Thoracic aorta (tissue), 2 donors: ENCODE results near the gene CRTAC1. TPM values are rescaled to one million over a fixed set of nuclear protein-coding genes. Genes with fewer than 3 reads are reported as not detected.

Source experiments
- ATAC-seq: fragments of 150-250 bp; one replicate; pipeline ENCODE4 v1.8.0; 2017; ENCODE audit warnings: low read depth; ENCODE audit not compliant: insufficient number of reproducible peaks, low FRiP score
- DNase-seq: peaks from one replicate; pipeline ENCODE4 v3.0.0-alpha.2; 2020; ENCODE audit warnings: low spot score
- H3K27ac ChIP-seq, 2 donors: fragments of 200-600 bp; sonication (generic); 1 replicate in 1 of 2; 2 replicates in 1 of 2; pipeline ENCODE4 v1.5.1; 2016; ENCODE audit warnings: mild to moderate bottlenecking in 2 of 2, moderate library complexity in 2 of 2
- H3K27me3 ChIP-seq: fragments of 200-600 bp; sonication (generic); replicated peaks from 2 replicates; pipeline ENCODE4 v1.6.0; 2016; ENCODE audit warnings: mild to moderate bottlenecking; ENCODE audit not compliant: insufficient read depth
- H3K36me3 ChIP-seq: fragments of 200-600 bp; sonication (generic); one replicate; pipeline ENCODE4 v1.5.1; 2016
- H3K4me1 ChIP-seq, 2 donors: fragments of 200-600 bp; sonication (generic); 1 replicate in 1 of 2; 2 replicates in 1 of 2; pipeline versions ENCODE4 v1.5.1 to v1.6.0; 2016; ENCODE audit warnings: low read depth in 2 of 2, mild to moderate bottlenecking in 1 of 2; ENCODE audit not compliant: control insufficient read depth in 1 of 2
- H3K4me3 ChIP-seq: fragments of 200-600 bp; sonication (generic); 2 replicates; pipeline ENCODE4 v1.5.1; 2016; ENCODE audit warnings: mild to moderate bottlenecking
- H3K9me3 ChIP-seq: fragments of 200-600 bp; sonication (generic); 2 replicates; pipeline ENCODE4 v1.5.1; 2016
- CTCF ChIP-seq: fragments of 200-600 bp; sonication (generic); IDR thresholded peaks from one replicate; pipeline ENCODE4 v1.5.1; 2019; ENCODE audit warnings: antibody characterized with exemption
- total RNA-seq, 2 donors: library from RNA; depleted of rRNA; stranded (reverse); fragments of >200 nt; gene quantifications; one replicate each; pipeline versions ENCODE4 v1.1.0 to v1.2.3, GENCODE V29; 2016

CRTAC1 gene
- 1 to 10 TPM; 4.3 to 5.2 TPM for total RNA-seq

GRCh38 chr10:98030093-98030821 lies at the start of gene CRTAC1:
TSS of gene CRTAC1 (minus strand) at chr10:98030621. CDS start at chr10:98030472, 149 bp downstream.
- peak; percentile 27 for ATAC-seq
- DNase-seq: peak; percentile 6
- no peaks in the 10 kb centered on the region for H3K9me3 ChIP-seq
- peaks cover 6% of the 10 kb centered on the region for H3K27me3 ChIP-seq
- H3K4me3 ChIP-seq: peak within 1 kb of the TSS; percentile 71
- H3K36me3 ChIP-seq: no peaks in the 10 kb centered on the region
- H3K4me1 ChIP-seq: peaks cover 8 to 17% of the 10 kb centered on the region in 2 donors
- no peak within 1 kb of the TSS for H3K27ac ChIP-seq
- no peak for TF ChIP-seq CTCF

GRCh38 chr10:98078774-98079173 lies 48.4 kb upstream of the CRTAC1 start:
- Histone ChIP-seq H3K36me3 (no peaks in the 10 kb centered on the region), H3K4me1 (no peaks in the 10 kb centered on the region), H3K27me3 (no peaks in the 10 kb centered on the region), H3K27ac (no peak overlapping the region), H3K4me3 (no peak overlapping the region), H3K9me3 (no peaks in the 10 kb centered on the region)
- no peak for TF ChIP-seq CTCF
- DNase-seq (no peak), ATAC-seq (no peak)

GRCh38 chr10:98077223-98077622 lies 46.8 kb upstream of the CRTAC1 start:
- Histone ChIP-seq H3K4me3 (no peak overlapping the region), H3K36me3 (no peaks in the 10 kb centered on the region), H3K9me3 (no peaks in the 10 kb centered on the region), H3K4me1 (no peaks in the 10 kb centered on the region), H3K27ac (no peak overlapping the region), H3K27me3 (no peaks in the 10 kb centered on the region)
- ATAC-seq (no peak), DNase-seq (no peak)
- no peak for TF ChIP-seq CTCF

GRCh38 chr10:98076086-98076485 lies 45.7 kb upstream of the CRTAC1 start:
- no peaks in the 10 kb centered on the region for H3K27me3 ChIP-seq
- no peak overlapping the region for H3K27ac ChIP-seq
- H3K36me3 ChIP-seq: no peaks in the 10 kb centered on the region
- no peaks in the 10 kb centered on the region for H3K9me3 ChIP-seq
- H3K4me3 ChIP-seq: no peak overlapping the region
- no peaks in the 10 kb centered on the region for H3K4me1 ChIP-seq
- DNase-seq (no peak), ATAC-seq (no peak)
- no peak for TF ChIP-seq CTCF

GRCh38 chr10:98074315-98074911 lies 44.0 kb upstream of the CRTAC1 start:
- Histone ChIP-seq H3K27ac (no peak overlapping the region), H3K36me3 (no peaks in the 10 kb centered on the region), H3K4me1 (no peaks in the 10 kb centered on the region), H3K27me3 (no peaks in the 10 kb centered on the region), H3K4me3 (no peak overlapping the region), H3K9me3 (no peaks in the 10 kb centered on the region)
- ATAC-seq: no peak
- no peak for DNase-seq
- no peak for TF ChIP-seq CTCF
